8988T (cell line): ENCODE results near the gene SZT2.
A peak's percentile ranks its signal among the peaks of the same experiment; 100 is the strongest.
"Not testable (repeated sequence)": the region's sequence is repeated elsewhere in the genome, so short reads cannot be mapped to it uniquely, and the experiment has no call there.

ENCODE experiments used
- DNase-seq: peaks from one replicate; pipeline ENCODE4 v3.0.0; 2011

The SZT2 gene

DNA sequence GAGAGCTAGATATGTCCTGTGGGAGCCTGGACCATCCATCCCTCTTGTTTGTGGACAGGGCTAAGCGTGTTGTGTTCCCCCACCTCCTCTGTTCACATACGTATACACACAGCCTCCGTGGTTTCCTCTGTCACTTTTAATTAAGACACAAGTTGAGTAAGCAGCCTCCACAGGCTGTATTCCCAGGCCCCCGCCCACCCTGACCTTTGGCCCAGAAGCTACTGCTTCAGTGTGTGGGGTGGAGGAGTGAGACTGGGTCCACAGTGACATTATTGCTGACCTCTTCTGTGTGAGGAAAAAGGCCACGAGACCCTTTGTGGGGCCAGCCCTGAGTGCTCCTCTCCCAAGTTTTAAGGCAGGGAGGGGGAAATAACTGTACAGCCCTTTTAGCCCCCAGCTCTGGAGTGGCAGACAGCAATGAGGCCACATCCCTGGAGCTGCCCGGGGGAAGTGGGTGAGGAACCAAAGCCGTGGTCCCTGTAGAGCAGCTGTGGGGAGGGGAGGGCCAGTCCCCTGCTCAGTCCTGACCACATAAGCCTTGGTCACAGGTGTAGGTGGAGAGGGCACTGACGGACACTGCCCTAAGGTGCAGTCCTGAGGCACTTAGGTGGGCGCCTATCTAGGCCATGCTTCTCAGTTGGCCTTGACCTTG is 26.3 kb upstream of the SZT2 start:
- no peak for DNase-seq

GRCh38 chr1:43363935-43364525 is 25.7 kb upstream of the SZT2 start:
- DNase-seq: no peak

DNA sequence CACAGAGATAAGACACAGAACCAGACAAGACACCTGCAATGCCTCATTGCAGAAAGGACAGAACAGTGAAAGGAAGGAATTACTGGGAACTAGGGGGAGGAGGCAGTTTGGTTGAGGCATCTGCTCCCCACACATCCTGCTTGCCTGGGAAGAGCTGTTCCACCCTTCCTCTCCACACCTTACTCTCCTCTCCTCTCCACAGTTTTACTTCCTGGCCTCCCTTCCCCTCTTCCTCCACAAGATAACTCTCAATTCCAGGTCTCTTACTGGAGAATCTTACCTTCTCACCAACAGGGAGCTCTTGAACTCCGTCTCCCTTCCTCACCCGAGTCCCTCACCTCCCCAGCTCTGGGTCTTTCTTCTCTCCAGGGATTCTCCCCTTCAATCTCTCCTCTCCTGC is 24.0 kb upstream of the SZT2 start:
- no peak for DNase-seq

- no peak for DNase-seq
Measured at GRCh38 chr1:43366179-43366578, 23.5 kb upstream of the SZT2 start.

GRCh38 chr1:43366601-43367025 is 23.1 kb upstream of the SZT2 start:
- DNase-seq: no peak

- peak; percentile 49 for DNase-seq
Measured at GRCh38 chr1:43367026-43367903, 22.4 kb upstream of the SZT2 start.

GRCh38 chr1:43367904-43368645 is 21.6 kb upstream of the SZT2 start, which contains the start of gene ELOVL1:
Gene ELOVL1, minus strand, starts transcription at chr1:43368011. Its CDS starts 2,402 bp downstream, at chr1:43365609.
- DNase-seq: peak; percentile 81

GRCh38 chr1:43368646-43369020 is 21.1 kb upstream of the SZT2 start:
- no peak for DNase-seq

DNA sequence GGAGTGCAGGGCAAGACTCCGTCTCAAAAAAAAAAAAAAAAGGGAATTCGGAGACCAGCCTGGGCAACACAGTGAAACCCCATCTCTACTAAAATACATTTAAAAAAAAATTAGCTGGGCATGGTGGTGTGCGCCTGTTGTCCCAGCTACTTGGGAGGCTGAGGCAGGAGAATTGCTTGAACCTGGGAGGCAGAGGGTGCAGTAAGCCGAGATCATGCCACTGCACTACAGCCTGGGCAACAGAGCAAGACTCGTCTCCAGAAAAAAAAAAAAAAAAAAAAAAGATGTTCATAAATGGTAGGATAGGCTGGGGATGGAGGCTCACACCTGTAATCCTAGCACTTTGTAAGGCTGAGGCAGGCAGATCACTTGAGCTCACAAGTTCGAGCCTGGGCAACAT is 19.9 kb upstream of the SZT2 start:
- not testable (repeated sequence) for DNase-seq

DNA sequence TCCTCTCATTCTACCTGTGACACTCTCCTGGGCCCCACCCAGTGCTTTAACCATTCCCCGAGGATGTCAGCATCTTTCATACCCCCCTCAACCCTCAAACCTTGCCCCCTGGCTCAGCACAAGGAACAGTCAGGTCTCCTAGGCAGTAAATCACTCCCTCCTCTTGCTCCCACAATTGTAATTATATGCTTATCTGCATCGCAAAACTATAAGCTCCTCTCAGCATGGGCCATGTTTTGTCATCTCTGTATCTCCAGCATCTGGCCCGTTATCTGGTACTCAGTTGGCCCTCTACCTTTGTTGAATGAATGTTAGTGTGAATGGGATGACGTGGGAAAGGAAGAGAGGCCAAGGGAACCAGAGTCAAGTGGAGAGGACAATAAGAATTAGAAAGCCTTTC is 19.1 kb upstream of the SZT2 start:
- DNase-seq: no peak

- no peak for DNase-seq
Measured at GRCh38 chr1:43372172-43372571, 17.5 kb upstream of the SZT2 start.

DNA sequence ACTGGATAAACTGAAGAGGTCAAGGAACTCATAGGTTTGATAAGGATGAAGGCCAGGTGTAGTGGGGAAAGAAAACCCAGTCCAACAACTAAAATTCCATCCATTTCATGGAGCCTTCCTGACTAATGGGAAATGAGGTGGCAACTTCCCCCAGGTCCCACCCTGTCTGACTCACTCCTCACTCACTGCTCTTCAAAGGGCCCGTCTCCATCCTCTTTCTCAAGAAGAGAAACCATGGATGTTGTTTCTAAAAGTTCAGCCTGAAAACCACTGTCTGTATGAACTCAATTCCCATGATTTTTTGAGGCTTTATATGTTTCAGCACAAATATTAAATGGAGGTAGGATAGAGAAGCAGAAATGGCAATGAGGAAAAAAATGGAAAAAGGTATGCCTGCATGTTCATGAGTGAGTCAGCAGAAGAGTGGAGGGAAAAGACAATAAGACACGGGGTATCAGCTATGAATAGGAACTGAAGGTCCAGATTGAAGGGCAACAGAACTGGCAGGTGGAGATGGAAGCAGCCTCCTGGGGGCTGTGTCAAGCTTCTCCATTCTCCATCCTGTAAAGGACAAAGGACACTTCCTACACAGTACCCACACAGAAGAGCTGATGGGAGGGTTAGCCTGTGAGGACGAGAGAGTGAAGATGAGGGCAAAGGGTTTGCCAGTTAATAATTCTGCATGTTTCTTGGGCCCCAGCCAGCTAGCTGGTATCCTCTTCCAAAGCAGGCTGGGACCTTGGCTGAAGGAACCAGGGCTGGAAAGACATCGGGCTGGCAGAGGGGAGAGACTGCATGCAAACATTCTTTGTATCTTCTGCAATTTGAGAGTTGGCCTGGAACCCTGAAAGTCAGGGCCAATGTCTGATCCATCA is 16.4 kb upstream of the SZT2 start:
- no peak for DNase-seq

DNA sequence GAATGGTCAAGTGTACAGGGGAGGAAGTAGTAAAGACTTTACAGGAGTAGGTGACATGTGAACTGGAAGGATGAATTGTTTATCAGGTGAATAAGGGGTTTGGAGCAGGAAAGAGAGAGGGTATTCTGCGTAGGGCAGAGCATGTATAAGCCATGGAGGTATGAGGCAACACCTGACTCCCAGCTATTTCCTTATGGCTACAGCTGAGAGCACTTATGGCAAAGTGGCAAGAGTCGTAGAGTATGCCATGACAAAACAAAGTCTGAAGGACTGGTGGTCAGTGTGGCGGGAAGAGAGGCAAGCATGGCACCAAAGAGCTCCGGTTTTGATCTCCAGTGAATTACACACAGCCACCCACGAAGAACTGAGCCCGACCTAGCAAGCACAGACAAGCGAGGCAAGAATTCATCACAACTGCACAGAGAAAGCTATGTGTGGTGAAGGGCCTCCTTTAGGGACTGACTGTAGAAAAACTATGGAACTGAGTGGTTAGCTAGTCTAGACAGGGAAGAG is 12.9 kb upstream of the SZT2 start:
- DNase-seq: no peak

DNA sequence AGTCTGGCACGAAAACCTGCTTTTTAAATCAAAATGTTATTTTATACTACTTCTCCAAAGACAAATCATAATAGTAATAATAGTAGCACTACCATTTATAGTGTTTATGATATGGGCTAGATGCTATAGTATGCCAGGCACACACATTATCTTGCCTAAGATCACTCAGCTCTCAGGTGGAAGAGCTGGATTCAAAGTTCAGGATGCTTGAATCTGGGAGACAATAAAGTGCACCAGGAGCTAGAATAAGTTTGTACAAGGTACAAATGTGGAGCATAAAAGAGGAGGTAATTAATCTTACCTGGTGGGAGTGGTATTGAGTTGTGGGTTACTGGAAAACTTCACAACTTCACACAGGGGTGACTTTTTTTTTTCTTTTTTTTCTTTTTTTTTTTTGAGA is 11.9 kb upstream of the SZT2 start:
- DNase-seq: no peak

DNA sequence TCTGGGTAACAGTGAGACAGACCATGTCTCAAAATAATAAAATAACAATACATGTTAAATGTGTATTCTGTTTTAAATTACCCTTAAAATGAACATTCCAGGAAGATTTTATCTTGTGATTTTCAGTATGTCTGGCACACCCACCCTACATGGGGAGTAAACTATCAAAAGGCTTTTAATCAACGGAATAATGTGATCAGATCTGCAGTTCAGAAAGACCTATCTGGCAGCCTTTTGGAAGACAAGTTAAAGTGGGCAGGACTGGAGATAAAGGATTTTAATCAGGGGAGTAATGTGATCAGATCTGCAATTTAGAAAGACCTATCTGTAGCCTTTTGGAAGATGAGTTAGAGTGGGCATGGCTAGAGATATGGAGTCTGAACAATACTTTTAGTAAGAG is 10.2 kb upstream of the SZT2 start:
- no peak for DNase-seq

GRCh38 chr1:43381612-43382011 is 8.1 kb upstream of the SZT2 start:
- no peak for DNase-seq

GRCh38 chr1:43382027-43382779 is 7.5 kb upstream of the SZT2 start:
- no peak for DNase-seq

- no peak for DNase-seq
Measured at GRCh38 chr1:43383449-43383848, 6.2 kb upstream of the SZT2 start.

GRCh38 chr1:43386676-43387075 is 3.0 kb upstream of the SZT2 start:
- DNase-seq: no peak

- DNase-seq: no peak
Measured at GRCh38 chr1:43387976-43388599, 1.6 kb upstream of the SZT2 start.

- DNase-seq: no peak
Measured at GRCh38 chr1:43388613-43389012, 1.1 kb upstream of the SZT2 start.
